Osteoblast (primary cell): ENCODE measurements around the gene ZNF618. TPM values are rescaled to one million over a fixed set of nuclear protein-coding genes. Genes with fewer than 3 reads are reported as not detected.
A peak's percentile ranks its signal among the peaks of the same experiment; 100 is the strongest.

ENCODE experiments used
- DNase-seq: peaks from one replicate; pipeline ENCODE4 v3.0.0; 2011; ENCODE audit warnings: low spot score, mixed read lengths; ENCODE audit not compliant: insufficient read length; ENCODE audit errors: missing footprints
- H2AFZ ChIP-seq: 2 replicates; pipeline ENCODE4 v1.6.0; 2011; ENCODE audit warnings: mild to moderate bottlenecking, low read length
- H3K27ac ChIP-seq: 2 replicates; pipeline ENCODE4 v1.5.1; 2011; ENCODE audit warnings: mild to moderate bottlenecking, low read depth, low read length, moderate library complexity
- H3K27me3 ChIP-seq: 2 replicates; pipeline ENCODE4 v1.6.0; 2012; ENCODE audit warnings: mild to moderate bottlenecking, control low read depth, inconsistent platforms, low read length, moderate library complexity; ENCODE audit not compliant: insufficient read depth
- H3K36me3 ChIP-seq: 2 replicates; pipeline ENCODE4 v1.5.1; 2011; ENCODE audit warnings: mild to moderate bottlenecking, low read length, control low read depth, moderate library complexity; ENCODE audit not compliant: insufficient read depth
- H3K4me1 ChIP-seq: 2 replicates; pipeline ENCODE4 v1.5.1; 2011; ENCODE audit warnings: mild to moderate bottlenecking, low read length, control low read depth, moderate library complexity; ENCODE audit not compliant: insufficient read depth
- H3K4me2 ChIP-seq: 2 replicates; pipeline ENCODE4 v1.6.0; 2011; ENCODE audit warnings: mild to moderate bottlenecking, low read length; ENCODE audit not compliant: insufficient read depth
- H3K4me3 ChIP-seq: fragments of 200-600 bp; sonication (generic); 3 replicates; pipeline ENCODE4 v1.5.1; 2012; ENCODE audit warnings: mild to moderate bottlenecking, low read length, inconsistent platforms; ENCODE audit not compliant: insufficient read depth
- H3K79me2 ChIP-seq: 2 replicates; pipeline ENCODE4 v1.6.0; 2012; ENCODE audit warnings: mild to moderate bottlenecking, low read length, control low read depth, inconsistent platforms; ENCODE audit not compliant: insufficient read depth
- H3K9me3 ChIP-seq: 2 replicates; pipeline ENCODE4 v1.5.1; 2011; ENCODE audit warnings: low read depth, low read length, control low read depth
- H4K20me1 ChIP-seq: 2 replicates; pipeline ENCODE4 v1.6.0; 2012; ENCODE audit warnings: mild to moderate bottlenecking, low read length, control low read depth; ENCODE audit not compliant: insufficient read depth
- CTCF ChIP-seq: IDR thresholded peaks from 2 replicates; pipeline ENCODE4 v1.5.1; 2011; ENCODE audit warnings: mild to moderate bottlenecking, low read depth, low read length, moderate library complexity; ENCODE audit errors: extremely low read depth
- total RNA-seq: library from RNA; depleted of rRNA; stranded (reverse); fragments of >200 nt; gene quantifications from 2 replicates; pipeline ENCODE4 v1.2.3, GENCODE V29; 2012

Gene ZNF618
- total RNA-seq, 1 donor: 10.1 TPM

GRCh38 chr9:113988385-113989016 lies 112.4 kb downstream of the ZNF618 start:
- Histone ChIP-seq H3K27me3 (no peaks in the 10 kb centered on the region), H3K27ac (no peak overlapping the region), H3K4me2 (no peak overlapping the region), H3K9me3 (no peaks in the 10 kb centered on the region), H3K4me1 (peaks cover 8% of the 10 kb centered on the region), H3K36me3 (peaks cover 14% of the 10 kb centered on the region), H3K79me2 (peaks cover 21% of the 10 kb centered on the region), H4K20me1 (peaks cover 63% of the 10 kb centered on the region), H2AFZ (no peak overlapping the region), H3K4me3 (no peak overlapping the region)
- peak; percentile 41 for DNase-seq
- TF ChIP-seq CTCF: no peak

GRCh38 chr9:113989017-113989713 lies 113.1 kb downstream of the ZNF618 start:
- H3K9me3 ChIP-seq: no peaks in the 10 kb centered on the region
- H3K4me3 ChIP-seq: no peak overlapping the region
- no peak overlapping the region for H3K4me2 ChIP-seq
- H3K4me1 ChIP-seq: peaks cover 15% of the 10 kb centered on the region
- H3K36me3 ChIP-seq: peaks cover 14% of the 10 kb centered on the region
- no peak overlapping the region for H3K27ac ChIP-seq
- peaks cover 68% of the 10 kb centered on the region for H4K20me1 ChIP-seq
- no peak overlapping the region for H2AFZ ChIP-seq
- peaks cover 24% of the 10 kb centered on the region for H3K79me2 ChIP-seq
- peak; percentile 80 for DNase-seq
- TF ChIP-seq CTCF: no peak
- no peaks in the 10 kb centered on the region for H3K27me3 ChIP-seq

- Histone ChIP-seq H3K4me3 (no peak overlapping the region), H3K4me2 (no peak overlapping the region), H3K27me3 (no peaks in the 10 kb centered on the region), H3K4me1 (peaks cover 19% of the 10 kb centered on the region), H3K36me3 (peaks cover 14% of the 10 kb centered on the region), H3K27ac (no peak overlapping the region), H3K79me2 (peaks cover 20% of the 10 kb centered on the region), H4K20me1 (peaks cover 72% of the 10 kb centered on the region), H2AFZ (no peak overlapping the region), H3K9me3 (no peaks in the 10 kb centered on the region)
- no peak for TF ChIP-seq CTCF
- peak; percentile 35 for DNase-seq
Observed at GRCh38 chr9:113989714-113990569, 113.8 kb downstream of the ZNF618 start.

GRCh38 chr9:113990570-113990907 lies 114.4 kb downstream of the ZNF618 start:
- peaks cover 14% of the 10 kb centered on the region for H3K36me3 ChIP-seq
- H3K9me3 ChIP-seq: no peaks in the 10 kb centered on the region
- H3K27me3 ChIP-seq: no peaks in the 10 kb centered on the region
- no peak for TF ChIP-seq CTCF
- H4K20me1 ChIP-seq: peaks cover 72% of the 10 kb centered on the region
- no peak overlapping the region for H2AFZ ChIP-seq
- H3K27ac ChIP-seq: no peak overlapping the region
- DNase-seq: peak; percentile 37
- peaks cover 19% of the 10 kb centered on the region for H3K4me1 ChIP-seq
- H3K4me2 ChIP-seq: no peak overlapping the region
- H3K79me2 ChIP-seq: peaks cover 16% of the 10 kb centered on the region
- H3K4me3 ChIP-seq: no peak overlapping the region
